Measurements from ENCODE around the gene MRPL43. TPM values are rescaled to one million over a fixed set of nuclear protein-coding genes. Genes with fewer than 3 reads are reported as not detected.
A peak's percentile ranks its signal among the peaks of the same experiment; 100 is the strongest.

MRPL43 gene
- polyA plus RNA-seq, 1 donor: 83.3 TPM

DNA sequence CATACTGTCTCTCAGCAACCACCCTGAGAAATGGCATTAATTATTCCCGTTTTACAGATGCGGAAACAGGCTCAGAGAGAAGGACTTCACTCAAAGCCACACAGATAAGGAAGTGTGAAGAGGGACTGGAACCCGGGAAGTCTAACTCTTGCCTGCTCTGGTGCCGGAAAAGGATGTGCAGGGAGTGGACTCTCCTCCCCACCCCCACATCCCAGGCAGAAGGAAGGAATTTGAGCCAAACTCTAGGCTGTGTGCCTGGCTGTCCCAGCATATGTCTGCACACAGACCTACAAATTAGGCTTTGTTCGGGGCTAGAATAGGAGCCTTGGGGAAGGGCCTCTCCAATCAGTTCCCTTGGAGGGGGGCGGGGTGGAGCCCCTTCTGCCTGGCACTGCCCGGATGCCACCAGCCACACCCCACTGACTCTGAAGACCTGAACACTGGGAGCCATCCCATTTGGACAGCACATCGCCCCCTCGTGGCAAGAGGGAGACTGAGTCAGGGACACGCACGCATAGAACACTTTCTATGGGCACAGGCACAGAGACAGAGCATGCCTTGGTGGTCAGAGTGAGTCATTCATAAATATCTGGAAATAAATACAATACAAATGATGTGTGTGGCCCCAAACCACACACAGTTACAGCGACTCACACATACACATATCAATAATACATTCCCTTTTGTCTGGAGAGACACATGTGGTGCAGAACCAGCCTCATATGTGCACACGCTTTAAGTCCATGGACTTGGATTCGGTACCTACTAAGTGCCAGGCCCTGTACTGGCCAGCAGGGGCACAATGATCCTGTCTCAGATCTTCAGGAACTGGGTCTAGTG is 25.4 kb upstream of the MRPL43 start:
- WGBS (ENCODE audit: insufficient coverage, low lambda C conversion rate): no CpG with 5 or more reads among the region's 14 CpGs
- no peaks in the 10 kb centered on the region for H3K27me3 ChIP-seq (ENCODE audit: control insufficient read depth, insufficient read depth, low read length)
- DNase-seq: peak; percentile 74 to 81
- H3K27ac ChIP-seq (ENCODE audit: low read length): no peak overlapping the region
- H3K36me3 ChIP-seq (ENCODE audit: control insufficient read depth, insufficient read depth, low read length): peaks cover 8% of the 10 kb centered on the region
- H3K9me3 ChIP-seq (ENCODE audit: control insufficient read depth, low read depth, low read length): no peaks in the 10 kb centered on the region
- peaks cover 29% of the 10 kb centered on the region for H3K4me1 ChIP-seq (ENCODE audit: control insufficient read depth, insufficient read depth, low read length)
- no peak overlapping the region for H3K4me3 ChIP-seq (ENCODE audit: low read length)

DNA sequence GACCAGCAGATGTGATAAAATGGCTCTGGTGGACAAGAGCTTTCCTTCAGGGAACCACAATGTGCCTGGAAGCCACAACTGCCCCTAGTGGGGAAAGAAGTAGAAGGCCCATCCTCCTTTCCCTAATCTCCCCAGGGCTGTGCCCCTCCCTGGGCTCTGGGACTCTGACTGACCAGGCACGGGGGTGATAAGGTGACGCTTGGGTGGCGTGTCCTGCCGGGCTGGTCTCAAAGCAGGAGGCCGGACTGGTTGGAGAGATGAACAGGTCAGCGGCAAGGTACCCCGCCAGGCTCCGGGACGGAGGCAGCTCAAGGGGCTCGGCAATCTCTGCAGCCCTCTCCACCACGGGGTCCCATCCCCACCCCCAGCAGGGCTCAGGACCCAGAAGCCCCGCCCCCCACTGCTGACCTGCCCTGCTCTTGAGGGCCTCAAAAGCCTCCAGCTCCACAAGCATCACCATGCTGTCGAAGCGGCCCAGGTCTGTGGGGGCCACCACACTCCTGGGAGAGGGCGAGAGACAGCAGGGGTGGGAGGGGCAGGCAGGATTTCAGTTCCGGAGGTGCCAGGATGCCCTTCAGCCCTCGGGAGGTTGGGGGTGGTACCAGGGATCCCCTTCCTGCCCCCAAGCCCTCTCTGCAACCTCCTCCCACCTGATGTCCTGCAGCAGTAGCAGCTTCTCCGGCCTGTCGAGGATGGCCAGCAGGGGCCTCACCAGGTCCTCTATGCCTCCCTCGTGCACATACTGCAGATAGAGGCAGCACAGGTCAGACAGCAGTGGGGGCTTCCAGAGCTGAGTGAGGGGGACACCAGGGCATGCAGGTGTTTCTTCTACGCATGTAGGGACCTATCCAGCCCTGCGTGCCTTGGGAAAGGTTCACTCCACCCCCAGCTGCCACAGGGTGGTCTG is 24.5 kb upstream of the MRPL43 start:
- WGBS (ENCODE audit: insufficient coverage, low lambda C conversion rate): no CpG with 5 or more reads among the region's 22 CpGs
- peak in 1 of 2 donors; percentile 20 for DNase-seq
- H3K36me3 ChIP-seq (ENCODE audit: control insufficient read depth, insufficient read depth, low read length): peaks cover 17% of the 10 kb centered on the region
- H3K4me1 ChIP-seq (ENCODE audit: control insufficient read depth, insufficient read depth, low read length): peaks cover 35% of the 10 kb centered on the region
- peaks cover 3% of the 10 kb centered on the region for H3K9me3 ChIP-seq (ENCODE audit: control insufficient read depth, low read depth, low read length)
- no peaks in the 10 kb centered on the region for H3K27me3 ChIP-seq (ENCODE audit: control insufficient read depth, insufficient read depth, low read length)
- no peak overlapping the region for H3K27ac ChIP-seq (ENCODE audit: low read length)
- no peak overlapping the region for H3K4me3 ChIP-seq (ENCODE audit: low read length)

DNA sequence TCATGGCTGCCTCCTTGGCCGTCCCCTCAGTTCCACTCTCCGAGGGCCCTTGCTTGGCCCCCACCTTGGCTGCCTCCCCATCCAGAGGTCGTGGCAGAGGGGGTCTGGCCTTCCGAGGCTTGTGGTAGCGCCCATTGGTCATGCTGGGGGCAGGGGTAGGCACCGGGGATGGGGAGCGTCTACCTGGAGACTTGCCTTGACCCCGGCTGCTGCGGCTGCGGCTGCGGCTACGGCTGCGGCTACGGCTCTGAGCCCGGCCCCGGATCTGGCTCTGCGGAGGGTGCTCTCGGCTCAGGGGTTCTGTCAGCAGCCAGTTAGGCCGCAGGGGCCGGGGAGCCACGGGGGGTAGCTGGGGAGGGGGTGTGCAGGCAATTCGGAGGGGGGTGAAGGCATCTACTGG is 23.0 kb upstream of the MRPL43 start:
- peaks cover 29% of the 10 kb centered on the region for H3K36me3 ChIP-seq (ENCODE audit: control insufficient read depth, insufficient read depth, low read length)
- peaks cover 41% of the 10 kb centered on the region for H3K4me1 ChIP-seq (ENCODE audit: control insufficient read depth, insufficient read depth, low read length)
- H3K27ac ChIP-seq (ENCODE audit: low read length): no peak overlapping the region
- no peak overlapping the region for H3K4me3 ChIP-seq (ENCODE audit: low read length)
- no CpG with 5 or more reads among the region's 22 CpGs for whole genome bisulfite sequencing (ENCODE audit: insufficient coverage, low lambda C conversion rate)
- peaks cover 7% of the 10 kb centered on the region for H3K9me3 ChIP-seq (ENCODE audit: control insufficient read depth, low read depth, low read length)
- no peak for DNase-seq
- H3K27me3 ChIP-seq (ENCODE audit: control insufficient read depth, insufficient read depth, low read length): no peaks in the 10 kb centered on the region

DNA sequence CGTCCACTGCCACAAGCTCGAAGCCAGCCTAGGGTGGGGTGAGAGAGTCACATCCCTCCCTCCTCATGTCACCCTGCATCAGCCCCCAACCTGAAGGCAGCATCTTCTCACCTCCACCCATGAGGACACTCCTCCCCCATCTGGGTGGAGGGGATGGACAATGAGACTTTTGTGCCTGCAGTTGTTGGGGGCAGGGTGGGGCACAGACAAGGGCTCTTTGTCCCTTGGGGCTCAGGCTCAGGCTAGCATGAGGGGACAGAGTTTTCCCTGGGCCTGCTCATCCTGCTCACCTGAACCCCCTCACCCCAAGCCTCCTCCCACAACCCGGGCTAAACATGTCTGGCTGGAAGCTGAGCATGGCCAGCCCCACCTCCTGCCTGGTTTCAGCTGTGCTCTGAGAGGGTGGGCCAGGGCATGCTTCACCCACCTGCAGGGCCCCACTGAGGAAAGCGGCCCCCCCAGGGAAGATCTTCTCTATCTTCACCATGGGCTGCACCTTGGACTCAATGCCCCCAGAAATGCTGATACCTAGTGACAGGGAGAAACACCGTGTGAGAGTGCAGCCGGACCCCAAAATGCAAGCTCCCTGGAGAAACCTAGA is 21.6 kb upstream of the MRPL43 start:
- no CpG with 5 or more reads among the region's 6 CpGs for WGBS (ENCODE audit: insufficient coverage, low lambda C conversion rate)
- peaks cover 41% of the 10 kb centered on the region for H3K36me3 ChIP-seq (ENCODE audit: control insufficient read depth, insufficient read depth, low read length)
- H3K9me3 ChIP-seq (ENCODE audit: control insufficient read depth, low read depth, low read length): peaks cover 9% of the 10 kb centered on the region
- H3K27me3 ChIP-seq (ENCODE audit: control insufficient read depth, insufficient read depth, low read length): no peaks in the 10 kb centered on the region
- H3K4me3 ChIP-seq (ENCODE audit: low read length): no peak overlapping the region
- H3K4me1 ChIP-seq (ENCODE audit: control insufficient read depth, insufficient read depth, low read length): peaks cover 32% of the 10 kb centered on the region
- H3K27ac ChIP-seq (ENCODE audit: low read length): no peak overlapping the region
- peak in 1 of 2 donors; percentile 58 for DNase-seq

DNA sequence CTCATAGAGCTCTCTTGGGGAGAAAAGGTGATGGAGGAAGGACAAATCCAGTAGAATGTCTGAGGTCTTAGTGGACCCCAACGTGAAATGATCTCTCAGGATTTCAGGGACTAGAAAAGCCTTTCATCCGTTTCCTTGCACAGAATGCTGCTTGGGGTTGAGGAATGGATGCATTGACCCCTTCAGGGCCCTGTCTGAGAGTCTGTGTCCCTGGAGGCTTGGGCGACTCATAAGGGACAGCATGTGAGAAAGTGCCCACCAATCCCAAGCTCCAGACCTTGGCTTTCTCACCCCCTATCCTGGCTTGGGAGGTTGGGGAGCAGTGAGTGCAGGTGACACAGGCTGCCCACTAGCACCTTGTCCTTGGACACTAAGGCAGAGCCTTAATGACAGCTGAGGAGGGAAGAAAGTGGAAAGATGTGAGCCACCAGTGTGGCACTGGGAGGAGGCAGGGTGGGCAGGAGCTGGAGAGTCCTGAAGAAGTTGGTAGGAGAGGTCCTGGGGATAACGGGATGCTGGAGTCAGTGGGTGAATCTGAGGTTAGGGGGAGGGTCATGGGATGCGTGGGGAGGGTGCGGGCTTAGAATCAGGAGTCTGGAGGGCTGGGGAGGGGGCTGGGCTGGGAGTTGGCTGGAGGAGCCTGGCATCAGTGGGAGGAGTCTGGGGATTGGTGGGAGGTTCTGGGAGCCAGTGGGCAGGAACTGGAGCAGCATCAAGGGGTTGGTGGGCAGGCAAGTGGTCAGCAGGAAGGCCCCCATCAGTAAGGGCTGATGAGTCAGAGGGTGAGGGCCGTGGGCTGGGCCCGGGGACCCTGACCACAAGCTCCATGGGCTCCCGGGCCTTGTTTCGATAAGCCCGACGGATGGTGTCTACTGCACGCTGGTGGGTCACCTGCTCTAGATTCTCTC is 20.9 kb upstream of the MRPL43 start:
- Histone ChIP-seq H3K9me3 (ENCODE audit: control insufficient read depth, low read depth, low read length) (peaks cover 11% of the 10 kb centered on the region), H3K4me1 (ENCODE audit: control insufficient read depth, insufficient read depth, low read length) (peaks cover 28% of the 10 kb centered on the region), H3K27me3 (ENCODE audit: control insufficient read depth, insufficient read depth, low read length) (no peaks in the 10 kb centered on the region), H3K27ac (ENCODE audit: low read length) (no peak overlapping the region), H3K4me3 (ENCODE audit: low read length) (no peak overlapping the region), H3K36me3 (ENCODE audit: control insufficient read depth, insufficient read depth, low read length) (peaks cover 48% of the 10 kb centered on the region)
- WGBS (ENCODE audit: insufficient coverage, low lambda C conversion rate): no CpG with 5 or more reads among the region's 13 CpGs
- no peak for DNase-seq

DNA sequence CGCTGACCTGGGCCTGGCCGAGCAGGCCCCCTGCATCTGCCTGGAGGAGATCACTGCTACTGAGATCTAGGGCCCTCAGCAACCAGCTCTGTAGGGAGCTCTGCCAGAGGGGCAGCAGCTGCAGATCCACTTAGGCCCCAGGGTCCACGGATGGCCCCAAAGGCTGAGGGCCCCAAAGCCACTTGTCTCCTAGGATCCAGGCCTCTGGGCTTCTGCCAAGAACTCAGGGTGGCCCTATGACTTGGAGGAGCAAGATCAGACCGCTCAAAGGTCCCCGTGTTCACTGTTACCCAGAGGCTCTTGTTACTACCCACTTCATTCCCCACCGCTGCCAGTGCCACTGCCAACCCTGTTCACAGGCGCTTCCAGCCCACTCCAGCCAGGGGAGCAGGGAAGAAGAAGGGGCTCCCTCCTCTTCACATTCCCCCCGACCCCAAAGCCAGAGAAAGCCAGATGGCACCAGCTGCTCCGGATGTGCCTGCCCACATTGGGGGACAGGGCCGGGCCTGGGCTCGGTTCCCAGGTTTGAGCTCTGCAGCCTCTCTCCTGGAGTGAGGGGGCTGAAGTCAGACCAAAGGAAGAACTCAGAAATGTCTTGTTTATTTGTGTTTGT is 19.9 kb upstream of the MRPL43 start:
- peaks cover 11% of the 10 kb centered on the region for H3K9me3 ChIP-seq (ENCODE audit: control insufficient read depth, low read depth, low read length)
- DNase-seq: peak in 1 of 2 donors; percentile 56
- peaks cover 56% of the 10 kb centered on the region for H3K36me3 ChIP-seq (ENCODE audit: control insufficient read depth, insufficient read depth, low read length)
- no peak overlapping the region for H3K4me3 ChIP-seq (ENCODE audit: low read length)
- peak overlapping the region; percentile 48 for H3K27ac ChIP-seq (ENCODE audit: low read length)
- no CpG with 5 or more reads among the region's 11 CpGs for WGBS (ENCODE audit: insufficient coverage, low lambda C conversion rate)
- peaks cover 20% of the 10 kb centered on the region for H3K4me1 ChIP-seq (ENCODE audit: control insufficient read depth, insufficient read depth, low read length)
- H3K27me3 ChIP-seq (ENCODE audit: control insufficient read depth, insufficient read depth, low read length): no peaks in the 10 kb centered on the region

DNA sequence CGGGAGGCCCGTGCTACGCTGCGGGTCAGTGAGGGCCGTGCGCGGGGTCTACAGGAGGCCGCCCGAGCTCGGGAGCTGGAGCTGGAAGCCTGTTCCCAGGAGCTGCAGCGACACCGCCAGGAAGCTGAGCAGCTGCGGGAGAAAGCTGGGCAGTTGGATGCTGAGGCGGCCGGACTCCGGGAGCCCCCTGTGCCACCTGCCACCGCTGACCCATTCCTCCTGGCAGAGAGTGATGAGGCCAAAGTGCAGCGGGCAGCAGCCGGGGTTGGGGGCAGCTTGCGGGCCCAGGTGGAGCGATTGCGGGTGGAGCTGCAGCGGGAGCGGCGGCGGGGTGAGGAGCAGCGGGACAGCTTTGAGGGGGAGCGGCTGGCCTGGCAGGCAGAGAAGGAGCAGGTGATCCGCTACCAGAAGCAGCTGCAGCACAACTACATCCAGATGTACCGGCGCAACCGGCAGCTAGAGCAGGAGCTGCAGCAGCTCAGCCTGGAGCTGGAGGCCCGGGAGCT is 19.3 kb upstream of the MRPL43 start:
- WGBS (ENCODE audit: insufficient coverage, low lambda C conversion rate): no CpG with 5 or more reads among the region's 33 CpGs
- Histone ChIP-seq H3K9me3 (ENCODE audit: control insufficient read depth, low read depth, low read length) (peaks cover 11% of the 10 kb centered on the region), H3K4me3 (ENCODE audit: low read length) (no peak overlapping the region), H3K27me3 (ENCODE audit: control insufficient read depth, insufficient read depth, low read length) (no peaks in the 10 kb centered on the region), H3K36me3 (ENCODE audit: control insufficient read depth, insufficient read depth, low read length) (peaks cover 56% of the 10 kb centered on the region), H3K27ac (ENCODE audit: low read length) (peak overlapping the region; percentile 48), H3K4me1 (ENCODE audit: control insufficient read depth, insufficient read depth, low read length) (peaks cover 26% of the 10 kb centered on the region)
- DNase-seq: no peak

DNA sequence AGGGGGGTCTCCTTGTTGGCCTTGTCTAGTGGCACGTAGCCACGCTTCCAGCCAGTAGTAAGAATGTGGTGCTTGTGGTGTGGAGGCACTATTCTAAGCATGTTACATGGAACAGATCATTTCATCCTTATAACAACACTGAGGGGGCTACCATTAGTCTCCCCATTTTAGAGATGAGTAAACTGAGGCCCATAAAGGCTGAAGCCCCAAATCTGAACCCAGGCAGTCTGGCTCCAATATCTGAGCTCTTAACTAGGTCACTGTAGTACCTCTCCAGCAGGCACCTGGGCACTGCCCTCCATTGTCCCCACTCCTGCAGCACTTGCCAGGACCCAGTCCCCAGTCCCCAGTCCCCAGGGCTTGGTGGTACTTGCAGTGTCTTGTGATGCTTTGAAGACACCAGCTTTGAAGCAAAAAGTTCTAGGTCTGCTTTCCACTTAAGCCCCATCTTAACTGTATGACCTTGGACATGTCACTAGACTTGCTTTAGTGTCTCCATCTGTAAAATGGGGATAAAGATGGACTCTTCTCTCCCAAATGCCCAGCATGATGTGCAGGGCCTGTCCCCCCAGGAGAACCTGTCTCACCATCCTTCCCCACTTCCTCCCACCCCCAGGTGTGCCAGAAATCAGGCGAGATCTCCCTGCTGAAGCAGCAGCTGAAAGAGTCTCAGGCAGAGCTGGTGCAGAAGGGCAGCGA is 18.7 kb upstream of the MRPL43 start:
- peaks cover 11% of the 10 kb centered on the region for H3K9me3 ChIP-seq (ENCODE audit: control insufficient read depth, low read depth, low read length)
- H3K27me3 ChIP-seq (ENCODE audit: control insufficient read depth, insufficient read depth, low read length): no peaks in the 10 kb centered on the region
- DNase-seq: no peak
- H3K4me1 ChIP-seq (ENCODE audit: control insufficient read depth, insufficient read depth, low read length): peaks cover 31% of the 10 kb centered on the region
- H3K36me3 ChIP-seq (ENCODE audit: control insufficient read depth, insufficient read depth, low read length): peaks cover 56% of the 10 kb centered on the region
- no CpG with 5 or more reads among the region's 4 CpGs for WGBS (ENCODE audit: insufficient coverage, low lambda C conversion rate)
- H3K27ac ChIP-seq (ENCODE audit: low read length): no peak overlapping the region
- H3K4me3 ChIP-seq (ENCODE audit: low read length): no peak overlapping the region

DNA sequence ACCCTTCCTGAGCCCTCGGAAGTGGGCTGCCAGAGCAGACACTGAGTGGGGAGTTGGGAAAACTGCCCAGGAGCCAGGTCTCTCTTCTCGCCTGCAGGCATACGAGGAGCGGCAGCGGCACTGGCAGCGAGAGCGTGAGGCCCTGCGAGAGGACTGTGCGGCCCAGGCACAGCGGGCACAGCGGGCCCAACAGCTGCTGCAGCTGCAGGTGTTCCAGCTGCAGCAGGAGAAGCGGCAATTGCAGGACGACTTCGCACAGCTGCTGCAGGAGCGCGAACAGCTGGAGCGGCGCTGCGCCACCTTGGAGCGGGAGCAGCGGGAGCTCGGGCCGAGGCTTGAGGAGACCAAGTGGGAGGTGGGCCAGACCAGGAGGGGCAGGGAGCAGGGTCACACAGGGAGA is 18.1 kb upstream of the MRPL43 start:
- Histone ChIP-seq H3K27ac (ENCODE audit: low read length) (no peak overlapping the region), H3K4me1 (ENCODE audit: control insufficient read depth, insufficient read depth, low read length) (peaks cover 36% of the 10 kb centered on the region), H3K9me3 (ENCODE audit: control insufficient read depth, low read depth, low read length) (peaks cover 11% of the 10 kb centered on the region), H3K36me3 (ENCODE audit: control insufficient read depth, insufficient read depth, low read length) (peaks cover 56% of the 10 kb centered on the region), H3K4me3 (ENCODE audit: low read length) (no peak overlapping the region), H3K27me3 (ENCODE audit: control insufficient read depth, insufficient read depth, low read length) (no peaks in the 10 kb centered on the region)
- DNase-seq: no peak
- no CpG with 5 or more reads among the region's 23 CpGs for WGBS (ENCODE audit: insufficient coverage, low lambda C conversion rate)

Data from large intestine (tissue), 3 donors.